Stimulated activated CD8-positive, alpha-beta memory T cell treated with anti-CD3 and anti-CD28 coated beads, Interleukin-7, amount 100 ng/mL, for 48 hours (primary cell): ENCODE data around the gene TMEM141.

Source experiments
- DNase-seq, 2 donors: peaks; one replicate each; pipeline ENCODE4 v3.0.0-alpha.2; 2020; ENCODE audit warnings: low read depth in 1 of 2; ENCODE audit errors: extremely low read depth in 1 of 2

Gene TMEM141

GRCh38 chr9:136842380-136842948 lies 51.3 kb downstream of the TMEM141 start, which contains the start of gene AJM1:
TSS of gene AJM1 (plus strand) at chr9:136842478. CDS start at chr9:136844415, 1,937 bp downstream.
- peak in 1 of 2 donors; percentile 65 for DNase-seq
